Measurements from ENCODE around the gene LMLN. TPM values are rescaled to one million over a fixed set of nuclear protein-coding genes. Genes with fewer than 3 reads are reported as not detected.

Gene LMLN
- total and polyA plus RNA-seq, 2 of the 13 experiments (the other 11 are each of a cell fraction or from before 2014, with no cell fraction given), result 1.2 to 1.8 TPM

- Histone ChIP-seq H3K79me2 (ENCODE audit: insufficient read depth, low read length) (no peaks in the 10 kb centered on the region), H3K27me3 (ENCODE audit: control insufficient read depth in 1 of 2, insufficient read depth in 2 of 2, low read length in 2 of 2) (no peaks in the 10 kb centered on the region), H2AFZ (ENCODE audit: low read length) (no peak overlapping the region), H4K20me1 (ENCODE audit: insufficient read depth, low read length) (no peaks in the 10 kb centered on the region), H3K4me2 (ENCODE audit: low read depth, low read length) (no peak overlapping the region), H3K4me3 (replicated peaks in 1 of 3; ENCODE audit: insufficient read depth in 1 of 3, low read depth in 2 of 3, low read length in 3 of 3) (no peak overlapping the region), H3K27ac (ENCODE audit: extremely low read length, insufficient read depth, low read length) (no peak overlapping the region), H3K4me1 (ENCODE audit: insufficient read depth, low read length) (no peaks in the 10 kb centered on the region), H3K9me3 (ENCODE audit: low read length) (peaks cover 9% of the 10 kb centered on the region), H3K36me3 (replicated peaks in 1 of 2; ENCODE audit: control insufficient read depth in 1 of 2, insufficient read depth in 2 of 2, low read length in 2 of 2) (no peaks in the 10 kb centered on the region), H3K9ac (ENCODE audit: insufficient read depth, low read depth, low read length) (no peak overlapping the region)
- no peak for DNase-seq (ENCODE audit: low spot score)
- ATAC-seq, result no peak
- BruUV-seq (replicated peaks), result no TSS peak
- TF ChIP-seq STAG1 (CRISPR knock-in tag; IDR thresholded peaks at IDR 0.05) (no peak), ZNF644 (CRISPR knock-in tag; IDR thresholded peaks at IDR 0.05; ENCODE audit: low read depth) (no peak), GMEB1 (CRISPR knock-in tag; IDR thresholded peaks at IDR 0.05; ENCODE audit: borderline replicate concordance) (no peak), RBFOX2 (IDR thresholded peaks at IDR 0.05; ENCODE audit: low read depth, low read length) (no peak), ARHGAP35 (CRISPR knock-in tag; IDR thresholded peaks at IDR 0.05; ENCODE audit: borderline replicate concordance) (no peak), HOMEZ (CRISPR knock-in tag; IDR thresholded peaks at IDR 0.05; ENCODE audit: low read depth) (no peak), ZNF205 (CRISPR knock-in tag; IDR thresholded peaks at IDR 0.05) (no peak)
- POLR2A ChIA-PET, result no interaction called here
- in situ Hi-C loops (cut with HindIII; ENCODE audit: extremely low pct_ligation_motif_present, low pct_unique_long_range_greater_than_20kb) (no loop called here), intact Hi-C loops (cut with micrococcal nuclease; ENCODE audit: unreplicated experiment) (no loop called here)
- CTCF ChIA-PET (ENCODE audit: low intra/inter-chr PET ratio, low total read pairs), result no interaction called here
- FAIRE-seq, result no peak
Measured at GRCh38 chr3:198048445-198048844, 88.4 kb downstream of the LMLN start.

All from HepG2 (cell line).